Measurements from ENCODE around the gene INO80B.
"Not testable (repeated sequence)": the region's sequence is repeated elsewhere in the genome, so short reads cannot be mapped to it uniquely, and the experiment has no call there.

Gene INO80B

DNA sequence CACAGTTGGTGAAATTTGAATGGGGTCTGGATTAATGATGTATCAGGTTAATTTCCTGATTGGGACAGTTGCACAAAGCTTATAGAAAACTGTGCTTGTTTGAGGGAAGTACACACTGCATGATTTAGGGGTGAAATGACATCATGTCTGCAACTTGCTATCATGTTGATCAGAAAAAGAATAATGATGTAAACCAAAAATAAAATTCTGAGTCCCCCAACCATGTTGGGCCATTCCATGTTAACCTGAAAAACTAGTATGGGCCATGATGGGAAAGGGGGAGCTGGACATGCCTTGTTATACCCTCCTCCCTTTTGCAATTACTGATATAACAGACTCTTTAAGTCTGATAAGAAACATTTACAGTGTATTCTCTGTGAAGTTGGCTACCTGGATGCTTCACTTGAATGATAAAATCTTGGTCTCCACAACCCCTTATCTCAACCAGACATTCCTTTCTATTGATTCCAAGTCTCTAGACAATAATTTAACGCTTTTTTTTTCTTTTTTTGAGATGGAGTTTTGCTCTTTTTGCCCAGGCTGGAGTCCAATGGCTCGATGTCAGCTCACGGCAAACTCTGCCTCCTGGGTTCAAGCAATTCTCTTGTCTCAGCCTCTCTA lies 4.2 kb upstream of the INO80B start:
- DNase-seq = no peak

GRCh38 chr2:74457129-74457548 lies 2.3 kb downstream of the INO80B start:
- DNase-seq = no peak

DNA sequence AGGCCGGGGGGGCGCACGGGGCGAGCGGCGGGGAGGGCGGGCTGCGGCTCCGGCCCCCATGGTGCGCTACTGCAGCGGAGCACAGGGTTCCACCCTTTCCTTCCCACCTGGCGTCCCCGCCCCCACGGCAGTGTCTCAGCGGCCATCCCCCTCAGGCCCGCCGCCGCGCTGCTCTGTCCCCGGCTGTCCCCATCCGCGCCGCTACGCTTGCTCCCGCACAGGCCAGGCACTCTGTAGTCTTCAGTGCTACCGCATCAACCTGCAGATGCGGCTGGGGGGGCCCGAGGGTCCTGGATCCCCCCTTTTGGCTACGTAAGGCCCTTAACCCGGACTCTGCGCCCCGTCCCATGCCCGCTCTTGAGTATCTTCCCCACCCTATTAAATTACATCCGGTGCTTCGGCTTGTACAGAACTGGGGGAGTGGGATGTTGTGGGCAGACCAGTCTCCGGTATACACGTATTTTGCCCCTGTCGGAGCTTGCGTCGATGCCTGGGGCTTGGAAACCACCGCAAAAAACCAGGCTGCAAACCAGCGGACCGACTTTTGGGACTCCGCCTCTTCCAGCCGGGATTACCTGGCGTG lies 2.8 kb downstream of the INO80B start:
- peak; percentile 83 for DNase-seq

DNA sequence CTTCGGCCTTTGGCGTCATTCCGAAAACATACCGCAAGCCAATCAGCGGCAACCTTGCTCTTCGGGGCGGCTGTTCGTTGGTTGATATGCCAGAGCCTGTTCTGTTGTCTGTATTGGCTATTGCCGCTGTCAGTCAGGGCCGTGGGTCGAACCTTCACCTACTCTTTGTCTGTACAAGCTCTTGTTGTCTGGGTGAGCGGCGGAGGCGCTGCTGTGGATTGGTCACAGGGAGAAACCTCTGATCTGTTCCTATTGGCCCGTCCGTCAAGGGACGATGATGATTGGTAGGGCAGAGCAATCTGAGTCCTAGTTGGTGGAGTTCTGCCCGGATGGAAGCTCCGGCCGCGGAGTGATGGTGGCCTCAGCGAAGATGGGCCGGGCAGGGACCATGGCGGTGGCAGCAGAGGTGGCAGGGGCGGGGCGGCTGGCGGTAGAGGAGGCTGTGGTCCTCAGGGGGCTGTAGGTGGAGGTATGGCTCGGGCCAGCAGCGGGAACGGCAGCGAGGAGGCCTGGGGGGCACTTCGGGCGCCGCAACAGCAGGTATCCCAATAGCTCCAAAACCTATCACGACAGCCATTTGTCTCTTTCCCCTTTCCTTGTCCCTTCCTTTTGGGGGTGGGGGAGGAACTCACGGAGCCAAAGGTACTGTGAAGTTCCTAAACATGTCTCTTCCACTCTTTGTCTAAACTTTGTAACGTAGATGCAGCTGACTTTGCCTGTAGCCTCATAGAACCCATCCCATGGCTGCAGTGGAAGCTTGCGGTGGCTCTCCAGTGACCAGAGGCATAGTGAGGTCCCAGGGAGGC lies 3.4 kb downstream of the INO80B start, which contains the start of gene WBP1:
WBP1 (plus strand) TSS at position 307 of the 806 bp plus-strand sequence; CDS start at position 472, 165 bp downstream.
- DNase-seq = peak; percentile 100

- DNase-seq = no peak
Measured at GRCh38 chr2:74458938-74459363, 4.1 kb downstream of the INO80B start.

- DNase-seq = not testable (repeated sequence)
Measured at GRCh38 chr2:74459503-74460118, 4.7 kb downstream of the INO80B start.

DNA sequence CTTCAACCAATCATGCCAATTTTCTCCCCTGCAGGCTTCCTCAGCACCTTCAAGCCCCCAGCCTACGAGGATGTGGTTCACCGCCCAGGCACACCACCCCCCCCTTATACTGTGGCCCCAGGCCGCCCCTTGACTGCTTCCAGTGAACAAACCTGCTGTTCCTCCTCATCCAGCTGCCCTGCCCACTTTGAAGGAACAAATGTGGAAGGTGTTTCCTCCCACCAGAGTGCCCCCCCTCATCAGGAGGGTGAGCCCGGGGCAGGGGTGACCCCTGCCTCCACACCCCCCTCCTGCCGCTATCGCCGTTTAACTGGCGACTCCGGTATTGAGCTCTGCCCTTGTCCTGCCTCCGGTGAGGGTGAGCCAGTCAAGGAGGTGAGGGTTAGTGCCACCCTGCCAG lies 5.3 kb downstream of the INO80B start:
- DNase-seq = not testable (repeated sequence)

GRCh38 chr2:74461187-74462053 lies 6.5 kb downstream of the INO80B start:
- no peak for DNase-seq

- DNase-seq = no peak
Measured at GRCh38 chr2:74462054-74462785, 7.3 kb downstream of the INO80B start.

- no peak for DNase-seq
Measured at GRCh38 chr2:74462786-74463105, 7.9 kb downstream of the INO80B start.

- DNase-seq = no peak
Measured at GRCh38 chr2:74464406-74464805, 9.5 kb downstream of the INO80B start.

DNA sequence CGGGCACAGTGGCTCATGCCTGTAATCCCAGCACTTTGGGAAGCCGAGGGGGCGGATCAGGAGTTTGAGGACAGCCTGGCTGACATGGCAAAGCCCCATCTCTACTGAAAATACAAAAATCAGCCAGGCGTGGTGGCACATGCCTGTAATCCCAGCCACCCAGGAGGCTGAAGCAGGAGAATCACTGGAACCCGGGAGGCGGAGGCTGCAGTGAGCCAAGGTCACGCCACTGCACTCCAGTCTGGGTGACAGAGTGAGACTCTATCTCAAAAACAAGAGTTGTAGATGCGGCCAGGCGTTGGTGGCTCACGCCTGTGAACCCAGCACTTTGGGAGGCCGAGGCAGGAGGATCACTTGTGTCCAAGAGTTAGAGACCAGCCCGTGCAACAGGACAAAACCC lies 15.9 kb downstream of the INO80B start:
- DNase-seq = not testable (repeated sequence)

- no peak for DNase-seq
Measured at GRCh38 chr2:74471332-74472065, 16.6 kb downstream of the INO80B start.

GRCh38 chr2:74472086-74472944 lies 17.4 kb downstream of the INO80B start, which contains the start of gene MRPL53:
MRPL53 (minus strand) TSS chr2:74472680; CDS start chr2:74472660, 20 bp downstream.
- DNase-seq = peak; percentile 96

DNA sequence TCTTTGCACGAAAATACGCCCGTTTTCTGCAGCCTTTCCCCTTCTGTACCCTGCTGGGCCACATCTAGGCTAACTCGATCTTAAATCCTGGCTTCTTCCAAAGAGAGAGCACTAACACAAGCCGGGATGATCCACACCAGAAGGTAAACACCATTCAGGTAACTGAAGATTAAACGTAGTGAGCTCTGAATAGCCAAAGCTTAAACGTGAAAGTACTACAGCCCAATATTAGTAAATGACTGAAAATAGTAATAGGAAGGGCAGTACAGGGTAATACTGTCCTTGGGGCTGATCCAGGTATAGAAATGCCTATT lies 18.0 kb downstream of the INO80B start:
- DNase-seq = no peak

GRCh38 chr2:74474481-74474880 lies 19.6 kb downstream of the INO80B start:
- DNase-seq = no peak

GRCh38 chr2:74474899-74475298 lies 20.0 kb downstream of the INO80B start:
- DNase-seq = no peak

GRCh38 chr2:74481431-74481830 lies 26.5 kb downstream of the INO80B start:
- DNase-seq = no peak

DNA sequence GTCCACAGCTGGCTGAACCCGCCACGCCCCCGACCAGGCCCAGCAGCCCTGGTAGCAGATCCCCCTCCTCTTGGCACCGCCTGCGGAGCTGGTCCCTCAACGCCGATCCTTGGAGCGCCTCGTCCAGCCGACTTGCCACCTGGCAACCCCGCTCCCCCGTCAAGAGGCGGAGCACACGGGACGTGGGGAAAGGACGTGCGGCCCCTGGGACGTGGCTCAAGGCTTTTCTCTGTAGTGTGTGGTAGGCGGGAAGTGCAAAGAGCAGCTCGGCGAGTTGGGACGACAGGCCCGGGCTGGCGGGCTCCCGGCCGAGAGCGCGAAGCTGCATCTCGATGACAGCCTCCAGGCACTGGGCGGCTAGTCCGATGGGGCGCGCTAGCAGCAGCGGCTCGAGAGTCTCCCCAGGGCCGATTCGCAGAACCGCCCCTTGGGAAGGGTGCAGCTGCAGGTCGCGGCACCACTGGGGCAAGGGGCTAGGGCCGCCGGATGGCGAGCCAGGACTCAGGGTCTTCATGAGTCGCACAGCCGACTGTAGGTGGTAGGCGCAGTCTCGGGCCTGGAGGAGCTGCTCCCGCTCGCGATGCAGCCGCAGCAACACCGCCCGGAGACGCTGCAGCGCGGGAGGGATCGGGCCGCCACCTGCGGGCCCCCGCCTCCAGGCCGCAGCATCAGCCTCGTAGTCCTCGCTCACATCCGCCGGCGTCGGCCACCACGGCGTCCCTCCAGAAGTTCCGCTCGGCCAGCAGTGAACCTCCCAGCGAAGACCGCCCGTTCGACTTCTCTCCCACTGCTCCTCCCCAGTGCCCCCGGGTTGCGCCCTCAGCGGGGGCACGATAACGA lies 27.3 kb downstream of the INO80B start:
- peak; percentile 41 for DNase-seq

All from right hindlimb (tissue), 1 donor.